Left lobe of liver (tissue), 2 donors: Measurements from ENCODE around the gene MXD3. TPM values are rescaled to one million over a fixed set of nuclear protein-coding genes. Genes with fewer than 3 reads are reported as not detected.
A peak's percentile ranks its signal among the peaks of the same experiment; 100 is the strongest.
"Not testable (repeated sequence)": the region's sequence is repeated elsewhere in the genome, so short reads cannot be mapped to it uniquely, and the experiment has no call there.

Source experiments
- ATAC-seq: fragments of 200-7000 bp; cut with Tn5 transposase; one replicate; pipeline ENCODE4 v1.9.1; 2020; ENCODE audit warnings: mild to moderate bottlenecking, moderate library complexity
- DNase-seq: peaks from one replicate; pipeline ENCODE4 v3.0.0-alpha.2; 2020; ENCODE audit warnings: low spot score
- total RNA-seq: library from RNA; stranded (reverse); gene quantifications from one replicate; pipeline ENCODE4 v1.2.1, GENCODE V29; 2021
- donor health status: DM: no; HTN: no; CAD: no; lungs with moderate emphysema.
- donor health status: DM: no; HTN: yes; CAD: no.

The MXD3 gene
- total RNA-seq, 1 donor from 2014 or later: 9.4 TPM

GRCh38 chr5:177344891-177345290 lies 33.2 kb upstream of the MXD3 start:
- no peak for DNase-seq
- no peak for ATAC-seq

- DNase-seq: no peak
- ATAC-seq: no peak
Measured at GRCh38 chr5:177343777-177344176, 32.1 kb upstream of the MXD3 start.

- not testable (repeated sequence) for DNase-seq, ATAC-seq
Measured at GRCh38 chr5:177343000-177343399, 31.3 kb upstream of the MXD3 start.

GRCh38 chr5:177339107-177339638 lies 27.5 kb upstream of the MXD3 start:
- DNase-seq: no peak
- ATAC-seq: peak; percentile 38

- ATAC-seq: no peak
Measured at GRCh38 chr5:177338251-177339106, 26.8 kb upstream of the MXD3 start.

GRCh38 chr5:177336603-177337494 lies 25.2 kb upstream of the MXD3 start:
- DNase-seq (no peak), ATAC-seq (no peak)

More at GRCh38 chr5:177338251-177339106, 26.8 kb upstream of the MXD3 start:
- no peak for DNase-seq

GRCh38 chr5:177336112-177336511 lies 24.4 kb upstream of the MXD3 start:
- no peak for DNase-seq
- ATAC-seq: peak; percentile 44

- ATAC-seq (peak; percentile 65), DNase-seq (no peak)
Measured at GRCh38 chr5:177335701-177336065, 24.0 kb upstream of the MXD3 start.

GRCh38 chr5:177334781-177335700 lies 23.3 kb upstream of the MXD3 start:
- ATAC-seq (peak; percentile 63), DNase-seq (no peak)

GRCh38 chr5:177334155-177334551 lies 22.5 kb upstream of the MXD3 start:
- DNase-seq (no peak), ATAC-seq (no peak)

- DNase-seq (no peak), ATAC-seq (no peak)
Measured at GRCh38 chr5:177333420-177334154, 21.9 kb upstream of the MXD3 start.

GRCh38 chr5:177332896-177333260 lies 21.2 kb upstream of the MXD3 start:
- ATAC-seq (no peak), DNase-seq (no peak)

GRCh38 chr5:177332031-177332895 lies 20.6 kb upstream of the MXD3 start:
- DNase-seq: no peak
- ATAC-seq: no peak

GRCh38 chr5:177330991-177331842 lies 19.5 kb upstream of the MXD3 start:
- DNase-seq: no peak
- ATAC-seq: no peak

GRCh38 chr5:177329883-177330282 lies 18.2 kb upstream of the MXD3 start:
- ATAC-seq: no peak
- DNase-seq: no peak

- ATAC-seq: no peak
Measured at GRCh38 chr5:177328545-177329231, 17.0 kb upstream of the MXD3 start.

More at GRCh38 chr5:177328545-177329231, 17.0 kb upstream of the MXD3 start:
- no peak for DNase-seq
